Stimulated activated CD8-positive, alpha-beta memory T cell treated with anti-CD3 and anti-CD28 coated beads, Interleukin-2, amount 100 ng/mL, for 48 hours (primary cell): ENCODE measurements around the gene DCUN1D2.
"Not testable (repeated sequence)": the region's sequence is repeated elsewhere in the genome, so short reads cannot be mapped to it uniquely, and the experiment has no call there.

Experiments used
- DNase-seq, 2 donors: peaks; one replicate each; pipeline ENCODE4 v3.0.0-alpha.2; 2020; ENCODE audit warnings: low read depth in 2 of 2

The DCUN1D2 gene

DNA sequence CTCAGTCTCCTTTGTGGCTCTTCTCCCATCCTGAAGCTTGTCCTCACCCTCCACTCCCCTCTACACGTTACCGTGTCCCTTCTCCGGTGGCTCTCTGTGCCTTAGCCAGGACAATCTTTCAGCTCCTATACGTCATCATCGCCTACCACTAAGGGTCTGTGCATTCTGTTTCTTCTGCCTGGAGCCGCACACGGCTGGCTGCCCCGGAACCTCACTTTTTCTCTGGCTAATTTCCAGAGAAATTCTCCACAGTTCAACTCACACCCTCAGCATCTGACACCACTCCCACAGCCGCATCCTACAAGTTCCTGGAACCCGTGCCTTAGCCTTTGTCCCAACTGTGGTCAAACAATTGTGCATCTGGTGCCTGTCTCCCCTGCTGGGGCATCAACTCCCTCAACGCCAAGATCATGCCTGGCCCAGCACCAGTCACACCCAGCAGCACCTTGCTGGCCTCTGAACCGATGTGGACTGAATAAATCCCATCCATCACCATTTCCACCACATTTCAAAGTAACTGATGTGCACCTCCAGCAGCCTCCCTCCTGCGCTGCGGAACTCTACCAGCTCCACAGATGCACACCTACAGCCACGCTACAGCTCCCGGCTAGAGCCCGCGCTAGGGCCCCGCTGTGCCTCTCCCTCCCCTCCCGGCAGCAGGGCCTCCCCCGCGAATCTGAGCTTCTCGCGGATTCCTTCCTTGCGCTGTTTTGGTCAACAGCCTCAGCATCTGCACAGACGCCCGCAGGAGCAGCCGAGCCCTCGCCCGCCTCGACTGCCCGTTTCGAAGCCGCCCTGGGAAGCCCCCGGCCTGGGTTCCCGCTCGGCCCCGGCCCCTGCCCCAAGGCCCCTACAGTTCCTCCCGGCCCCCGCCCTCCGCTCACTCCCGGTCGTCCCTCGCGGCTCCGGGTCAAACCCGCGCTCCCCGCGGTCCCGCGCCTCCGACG is 689 bp downstream of the DCUN1D2 start:
- peak; percentile 16 to 26 for DNase-seq

DNA sequence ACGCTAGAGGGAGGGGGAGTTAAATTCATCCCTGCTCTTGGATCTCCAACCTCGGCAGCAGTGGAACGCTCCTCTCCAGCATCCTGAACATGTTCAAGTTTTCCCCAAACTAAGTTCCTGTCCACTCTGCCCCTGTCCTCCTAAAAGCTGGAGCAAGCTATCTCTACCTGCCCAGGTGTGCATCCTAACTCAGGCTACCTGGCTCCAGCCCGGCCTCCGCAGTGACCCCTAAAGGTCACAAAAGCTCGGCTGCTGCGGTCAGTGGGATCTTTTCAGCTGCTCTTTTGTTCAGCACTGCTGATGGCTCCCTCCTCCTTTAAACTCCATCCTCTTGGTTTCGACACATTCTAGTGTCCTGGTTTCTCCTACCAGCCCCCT is 1.4 kb downstream of the DCUN1D2 start:
- no peak for DNase-seq

DNA sequence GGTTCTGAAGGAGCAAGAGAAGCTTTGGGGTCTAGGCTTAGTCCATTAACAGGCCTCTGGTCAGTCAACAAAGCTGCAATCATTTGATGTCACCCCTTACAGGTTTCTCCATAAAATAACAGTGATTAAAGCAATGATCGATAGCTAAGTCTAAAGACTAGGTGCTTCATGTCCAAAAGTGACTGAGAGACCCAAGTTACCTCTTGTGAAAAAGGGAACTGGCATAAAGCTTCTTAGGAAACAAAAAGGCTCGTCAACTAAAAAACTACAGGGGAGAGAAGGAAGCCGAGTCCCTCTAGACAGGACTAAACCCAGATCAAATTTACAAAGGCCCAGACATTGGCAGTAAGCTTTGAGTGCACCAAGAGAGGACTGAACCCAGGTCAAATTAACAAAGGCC is 2.2 kb downstream of the DCUN1D2 start:
- no peak for DNase-seq

DNA sequence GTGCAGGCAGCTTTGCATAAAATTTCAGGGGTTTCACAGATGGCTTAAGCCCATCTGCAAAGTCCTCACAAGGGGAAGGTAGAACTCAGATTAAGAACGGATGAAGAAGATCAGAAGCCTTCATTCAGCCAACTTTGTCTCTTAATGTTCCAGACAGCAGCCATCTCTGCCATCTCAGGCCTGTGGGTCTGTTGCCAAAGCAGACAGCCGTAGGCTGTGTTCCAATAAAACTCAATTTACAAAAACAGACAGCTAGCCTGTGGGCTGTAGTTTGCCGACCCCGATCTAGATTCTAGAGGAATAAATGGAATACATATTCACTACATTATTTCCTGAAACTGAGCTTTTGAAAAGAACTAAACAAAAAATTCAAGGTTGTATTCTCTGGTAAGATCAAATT is 3.8 kb downstream of the DCUN1D2 start:
- no peak for DNase-seq

DNA sequence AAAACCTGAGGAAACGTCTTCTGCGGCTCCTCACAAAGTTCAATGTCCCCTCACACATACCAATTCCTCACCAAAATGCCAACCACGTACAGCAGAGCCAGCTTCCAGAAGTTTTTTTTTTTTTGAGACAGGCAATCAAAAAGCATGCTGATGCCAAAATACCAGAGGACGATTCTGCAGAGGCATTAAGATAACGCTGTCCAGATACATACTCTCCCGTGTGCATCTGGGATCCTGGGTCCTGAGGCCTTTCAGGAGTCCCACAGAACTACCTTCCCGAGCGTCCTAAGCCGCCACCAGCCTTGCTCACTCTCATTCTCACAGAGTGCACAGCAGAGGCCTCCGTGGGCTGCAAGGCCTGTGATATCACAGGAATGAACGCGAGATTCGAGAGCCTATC is 5.0 kb downstream of the DCUN1D2 start:
- no peak for DNase-seq

DNA sequence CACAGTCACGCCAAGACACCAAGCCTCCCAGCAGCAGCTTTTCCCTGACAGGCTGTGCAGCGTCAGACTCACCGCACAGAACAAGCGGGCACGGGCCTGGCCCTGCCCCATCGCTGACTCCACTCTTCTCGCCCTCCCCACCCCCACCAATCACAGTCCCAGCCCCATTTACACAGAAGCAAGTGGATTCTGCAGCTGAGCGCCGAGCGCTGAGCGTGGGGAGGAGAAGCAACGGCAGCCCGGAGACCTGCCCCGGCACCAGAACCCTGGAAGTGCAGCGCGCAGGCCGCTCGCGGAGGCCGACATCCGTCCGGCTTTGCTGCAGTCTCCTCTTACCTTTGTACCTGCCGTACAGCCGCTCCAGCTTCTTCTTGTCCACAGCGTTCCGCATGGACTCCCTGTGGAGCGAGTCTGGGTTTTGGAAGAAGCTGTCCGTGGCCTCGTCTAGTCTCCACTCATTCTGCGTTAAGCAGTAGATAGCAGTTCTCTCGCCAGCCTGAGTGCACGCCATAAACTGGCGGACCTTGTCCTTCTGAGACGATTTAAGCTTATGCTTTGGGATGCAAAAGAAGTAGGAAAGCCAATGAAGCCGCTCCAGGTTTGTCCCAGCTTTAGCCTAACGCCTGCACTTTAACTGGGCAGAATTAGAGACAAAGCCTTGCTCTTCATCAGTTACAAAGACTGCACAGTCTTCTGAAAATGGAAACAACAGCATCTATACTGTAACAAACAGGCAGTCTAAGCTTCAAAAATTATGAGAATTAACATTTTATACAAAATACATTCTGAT is 6.8 kb downstream of the DCUN1D2 start:
- DNase-seq = no peak

DNA sequence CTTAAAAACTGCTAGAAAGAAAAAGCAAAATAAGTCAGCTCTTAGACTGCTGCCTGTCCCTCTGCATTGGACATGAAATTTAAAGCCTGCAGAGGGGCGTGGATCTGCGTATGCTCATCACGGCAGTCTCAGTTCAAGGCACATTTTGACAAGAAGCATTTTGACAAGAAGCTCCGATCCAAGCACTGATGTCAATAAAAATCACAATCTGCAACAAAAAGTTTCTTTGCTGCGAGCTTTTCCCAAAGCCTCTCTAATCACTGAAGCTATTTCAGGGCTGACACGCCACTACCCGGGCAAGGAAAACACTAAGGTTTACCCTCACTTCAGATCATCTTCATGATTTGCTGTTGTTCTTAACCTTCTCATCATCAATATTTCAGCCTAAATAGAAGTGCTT is 7.4 kb downstream of the DCUN1D2 start:
- DNase-seq = no peak

DNA sequence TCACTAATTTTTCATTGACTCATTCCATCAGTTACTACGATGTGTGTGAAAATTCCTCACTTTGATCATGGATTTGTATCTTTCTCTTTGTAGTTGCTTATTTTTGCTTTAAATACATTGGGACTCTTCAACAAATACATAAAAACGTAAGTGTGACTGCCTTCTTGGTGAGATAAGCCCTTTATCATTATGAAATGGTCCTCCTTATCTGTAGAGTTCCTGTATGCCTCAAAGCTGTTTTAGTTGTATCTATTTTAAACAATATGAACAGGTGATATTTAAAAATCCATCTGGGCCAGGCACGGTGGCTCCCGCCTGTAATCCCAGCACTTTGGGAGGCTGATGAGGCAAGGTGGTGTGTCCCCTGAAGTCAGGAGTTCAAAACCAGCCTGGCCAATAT is 11.3 kb downstream of the DCUN1D2 start:
- DNase-seq = no peak

DNA sequence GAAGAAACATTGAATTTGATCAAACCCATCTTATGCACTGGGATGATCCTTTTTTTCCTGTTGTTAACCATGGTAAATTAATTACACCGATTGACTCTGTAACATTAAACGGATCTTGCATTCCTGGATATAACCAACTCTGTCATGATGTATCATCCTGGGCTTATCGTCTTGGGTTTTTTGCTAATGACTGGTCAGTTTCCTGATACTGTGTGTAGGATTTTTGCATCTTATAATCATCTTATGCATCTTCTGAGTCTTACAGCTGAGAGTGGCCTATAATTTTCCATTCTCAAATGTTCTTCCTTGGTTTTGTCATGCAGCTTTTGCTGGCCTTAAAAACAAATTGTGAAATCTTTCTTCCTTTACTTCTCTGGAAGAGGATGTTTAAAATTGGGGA is 12.8 kb downstream of the DCUN1D2 start:
- DNase-seq = no peak

DNA sequence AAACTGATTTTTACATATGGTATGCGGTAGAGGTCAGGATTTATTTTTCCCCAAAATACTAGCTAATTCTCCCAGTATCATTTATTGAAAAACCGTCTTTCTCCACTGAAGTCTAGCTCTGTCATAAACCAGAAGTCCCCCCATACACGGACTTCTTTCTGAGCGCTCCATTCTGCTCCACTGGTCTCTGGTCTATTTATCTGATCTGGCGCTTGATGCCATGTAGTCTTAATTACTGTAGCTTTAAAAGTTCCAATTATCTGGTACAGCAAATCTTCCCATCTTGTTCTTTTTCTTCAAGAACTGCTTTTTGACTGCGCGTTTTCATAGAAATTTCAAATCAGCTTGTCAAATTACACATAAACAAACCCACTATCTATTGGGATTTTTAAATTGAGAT is 13.7 kb downstream of the DCUN1D2 start:
- no peak for DNase-seq

DNA sequence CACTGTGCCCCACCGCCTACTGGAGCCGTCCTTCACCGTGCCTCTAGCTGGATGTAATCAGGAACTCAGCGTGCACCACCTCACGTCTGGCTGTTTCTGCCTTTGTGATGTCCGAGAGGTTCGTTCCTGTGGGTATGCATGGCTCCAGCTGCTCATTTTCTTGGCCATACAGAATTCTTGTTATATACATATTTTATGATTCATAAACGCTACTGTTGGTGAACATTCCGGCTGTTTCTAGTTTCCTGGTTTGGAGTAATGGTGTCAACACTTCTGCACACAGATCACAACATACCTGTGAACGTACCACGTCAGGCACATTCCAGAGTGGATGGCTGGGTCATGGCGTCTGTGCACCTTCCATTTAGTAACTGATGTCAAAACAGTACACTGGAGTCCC is 14.6 kb downstream of the DCUN1D2 start:
- no peak for DNase-seq

DNA sequence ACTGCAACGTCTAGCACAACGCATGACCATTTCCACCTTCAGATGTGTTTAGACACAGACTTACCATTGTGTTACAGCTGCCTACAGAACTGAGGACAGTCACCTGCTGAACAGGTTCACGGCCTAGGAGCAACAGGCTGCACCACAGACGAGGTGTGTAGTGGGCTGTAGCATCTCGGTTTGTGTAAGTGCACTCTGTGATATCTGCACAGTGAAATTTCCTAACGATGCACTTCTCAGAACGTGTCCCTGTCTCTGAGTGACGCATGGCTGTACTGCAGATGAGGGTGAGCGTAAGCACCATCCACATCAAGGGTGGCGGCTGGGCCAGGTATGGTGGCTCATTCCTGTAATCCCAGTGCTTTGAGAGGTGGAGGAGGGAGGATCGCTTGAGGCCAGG is 15.2 kb downstream of the DCUN1D2 start:
- DNase-seq = no peak

DNA sequence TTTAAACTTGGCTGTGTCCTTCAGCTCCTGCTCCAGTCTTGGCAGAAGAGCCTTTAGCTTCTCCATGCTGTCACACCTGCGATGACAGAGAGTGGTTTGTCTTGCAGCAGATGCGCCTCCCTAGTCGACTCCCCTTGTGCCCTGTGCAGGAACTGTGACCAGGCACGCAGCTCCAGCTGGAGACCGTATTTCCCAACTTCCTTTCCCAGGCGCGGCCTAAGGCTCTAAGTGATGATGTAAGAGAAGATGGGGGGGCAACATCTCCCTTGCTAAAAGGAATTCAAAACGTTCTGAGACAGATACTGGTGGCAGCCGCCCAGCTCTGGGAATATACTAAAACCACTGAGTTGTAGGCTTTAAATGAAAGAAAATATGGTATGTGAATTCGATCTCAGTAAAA is 16.3 kb downstream of the DCUN1D2 start:
- DNase-seq = no peak

DNA sequence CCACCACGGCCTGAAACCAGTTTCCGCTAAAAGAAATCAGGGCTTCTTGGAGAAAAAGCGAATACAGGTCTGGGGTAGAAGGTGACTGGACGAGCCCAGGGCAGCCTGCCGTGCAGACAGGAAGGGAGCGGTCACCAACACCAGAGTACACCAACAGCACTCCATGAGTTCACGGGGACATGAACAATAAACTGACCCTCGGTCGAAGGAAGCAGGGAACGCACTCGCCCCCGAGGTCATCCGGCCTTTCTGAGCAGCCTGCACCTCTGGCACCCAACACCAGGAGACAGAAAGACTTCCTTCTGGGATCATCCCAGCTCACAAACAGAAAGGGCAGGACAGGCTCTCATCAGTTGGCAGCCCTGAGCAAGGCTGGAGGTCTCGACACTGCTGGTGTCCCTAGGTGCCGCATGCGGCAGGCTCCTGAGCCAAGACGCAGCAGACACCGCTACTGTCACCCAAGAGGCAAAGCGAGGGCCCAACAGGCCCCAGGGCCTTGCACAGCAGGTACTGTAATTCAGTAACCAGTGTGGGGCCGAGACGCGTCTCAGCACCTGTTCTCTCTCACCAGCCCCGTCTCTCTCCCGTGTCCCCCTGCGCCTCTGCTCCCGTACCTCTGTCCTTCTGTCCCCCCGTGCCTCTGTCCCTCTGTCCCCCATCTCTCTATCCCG is 18.0 kb downstream of the DCUN1D2 start:
- no peak for DNase-seq

DNA sequence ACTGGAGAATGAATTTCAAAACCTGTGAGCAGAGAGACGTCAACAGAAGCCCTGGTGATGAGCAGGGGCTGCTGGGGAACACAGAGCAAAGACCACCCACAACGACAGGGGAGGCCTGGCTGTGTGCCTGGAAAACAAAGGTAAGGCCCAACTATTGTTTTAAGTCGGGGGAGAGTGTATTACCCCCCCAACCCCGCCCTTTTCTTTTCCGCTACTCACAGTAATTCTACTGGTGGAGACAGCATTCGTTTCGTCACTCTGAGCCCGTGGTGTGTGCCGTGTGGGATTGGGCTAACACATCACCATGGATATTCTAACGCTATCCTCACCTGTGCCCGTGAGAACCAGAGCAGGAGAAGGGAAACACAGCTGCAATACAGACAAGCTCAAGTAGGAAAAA is 18.7 kb downstream of the DCUN1D2 start:
- DNase-seq = no peak

DNA sequence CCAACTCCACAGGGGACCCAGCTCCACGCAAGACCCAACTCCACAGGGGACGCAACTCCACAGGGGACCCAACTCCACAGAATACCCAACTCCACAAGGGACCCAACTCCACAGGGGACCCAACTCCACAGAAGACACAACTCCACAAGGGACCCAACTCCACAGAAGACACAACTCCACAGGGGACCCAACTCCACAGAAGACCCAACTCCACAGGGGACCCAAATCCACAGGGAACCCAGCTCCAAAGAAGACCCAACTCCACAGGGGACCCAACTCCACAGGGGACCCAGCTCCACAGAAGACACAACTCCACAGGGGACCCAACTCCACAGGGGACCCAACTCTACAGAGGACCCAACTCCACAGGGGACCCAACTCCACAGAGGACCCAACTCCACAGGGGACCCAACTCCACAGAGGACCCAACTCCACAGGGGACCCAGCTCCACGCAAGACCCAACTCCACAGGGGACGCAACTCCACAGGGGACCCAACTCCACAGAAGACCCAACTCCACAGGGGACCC is 19.8 kb downstream of the DCUN1D2 start:
- DNase-seq = not testable (repeated sequence)

DNA sequence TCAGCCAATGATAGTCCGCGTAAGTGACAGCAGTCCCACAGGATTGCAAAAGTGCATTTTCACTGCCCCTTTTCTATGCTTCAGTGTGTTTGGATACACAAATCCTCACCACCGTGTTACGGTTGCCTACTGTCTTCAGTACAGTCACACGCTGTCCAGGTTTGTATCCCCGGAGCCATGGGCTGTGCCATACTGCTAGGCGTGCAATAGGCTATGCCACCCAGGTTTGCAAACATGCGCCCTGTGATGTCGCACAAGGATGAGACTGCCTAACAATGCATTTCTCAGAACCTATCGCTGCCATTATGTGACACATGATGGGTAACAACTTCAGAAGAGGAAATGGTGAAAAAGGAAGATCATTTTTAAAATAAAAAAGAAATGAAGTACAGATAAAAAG is 20.4 kb downstream of the DCUN1D2 start:
- DNase-seq = no peak

DNA sequence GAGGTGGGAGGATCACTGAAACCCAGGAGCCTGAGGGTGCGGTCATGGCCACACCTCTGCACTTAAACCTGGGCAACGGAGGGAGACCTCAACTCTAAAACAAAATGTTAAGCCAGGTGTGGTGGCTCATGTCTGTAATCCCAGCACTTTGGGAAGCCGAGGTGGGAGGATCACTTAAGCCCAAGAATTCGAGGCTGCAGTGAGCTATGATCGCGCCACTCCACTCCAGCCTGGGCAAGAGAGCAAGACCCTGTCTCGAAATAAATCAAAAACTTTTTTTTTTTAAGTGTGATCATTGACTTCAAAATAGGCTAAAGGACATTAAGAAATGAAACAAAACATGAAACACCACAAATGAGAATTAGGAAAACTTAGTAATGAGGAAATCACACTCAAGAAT is 20.9 kb downstream of the DCUN1D2 start:
- no peak for DNase-seq

DNA sequence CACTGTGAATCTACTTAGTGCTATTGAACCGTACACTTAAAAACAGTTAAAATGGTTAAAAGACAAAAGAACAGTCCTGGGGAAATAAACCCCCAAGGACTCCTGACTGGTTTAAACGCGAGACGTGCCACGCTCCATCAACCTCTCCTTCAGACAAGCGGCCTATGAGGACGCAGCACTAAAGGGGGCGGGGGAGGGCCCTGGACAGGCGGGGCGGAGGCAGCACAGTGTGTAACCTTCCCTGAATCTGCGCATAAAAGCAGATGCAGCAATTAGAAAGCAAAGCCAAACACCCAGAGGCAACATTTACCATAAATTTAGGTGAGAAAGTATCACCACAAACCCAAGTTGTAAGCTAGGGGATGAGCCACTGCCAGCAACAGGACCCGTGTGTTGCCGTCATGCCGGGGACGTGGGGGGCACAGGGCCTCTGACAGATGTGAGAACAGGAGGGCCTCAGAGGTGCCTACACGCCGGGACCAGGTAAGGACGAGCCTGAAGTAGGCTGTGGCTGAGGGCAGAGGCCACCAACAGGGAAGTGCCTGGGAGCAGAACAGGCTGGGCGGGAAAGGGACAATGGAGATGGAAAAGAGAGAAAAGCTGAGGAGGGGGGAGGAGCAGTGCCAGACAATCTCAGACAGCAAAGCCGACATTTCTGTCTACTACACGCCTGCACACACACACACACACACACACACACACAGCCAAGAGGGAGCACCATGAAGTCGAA is 21.9 kb downstream of the DCUN1D2 start:
- DNase-seq = no peak

DNA sequence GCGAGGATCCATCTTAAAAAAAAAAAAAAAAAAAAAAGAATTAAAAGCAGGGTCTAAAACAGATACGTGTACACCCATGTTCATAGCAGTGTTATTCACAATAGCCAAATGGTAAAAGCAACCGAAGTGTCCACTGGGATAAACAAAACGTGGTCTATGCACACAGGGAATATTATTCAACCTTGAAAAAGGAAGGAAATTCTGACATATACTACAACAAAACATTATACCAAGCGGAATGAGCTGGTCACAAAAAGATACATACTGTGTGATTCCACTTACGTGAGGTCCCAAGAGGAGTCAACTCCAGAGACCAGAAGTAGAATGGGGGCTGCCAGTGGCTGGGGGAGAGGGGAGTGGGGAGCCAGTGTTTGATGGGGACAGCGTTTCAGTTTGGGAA is 22.5 kb downstream of the DCUN1D2 start:
- no peak for DNase-seq

DNA sequence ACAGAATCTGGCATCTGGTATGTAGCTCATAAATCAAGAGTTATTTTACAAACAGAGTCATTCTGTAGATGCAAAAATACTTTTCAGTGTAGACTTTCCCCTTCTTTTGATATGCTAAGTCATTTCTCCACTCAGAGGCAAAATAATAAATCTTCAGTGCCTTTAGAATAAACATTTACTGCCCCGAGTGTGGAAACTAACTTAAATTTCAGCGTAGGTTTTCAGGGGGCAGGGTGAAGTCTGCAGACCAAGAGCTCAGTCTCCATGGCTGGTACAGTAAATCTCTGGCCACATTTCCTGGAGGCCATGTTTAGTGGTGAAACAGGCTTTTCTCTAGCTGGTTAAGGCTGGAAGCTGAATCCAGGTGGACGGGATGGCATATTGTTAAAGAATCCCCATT is 24.1 kb downstream of the DCUN1D2 start:
- DNase-seq = no peak

DNA sequence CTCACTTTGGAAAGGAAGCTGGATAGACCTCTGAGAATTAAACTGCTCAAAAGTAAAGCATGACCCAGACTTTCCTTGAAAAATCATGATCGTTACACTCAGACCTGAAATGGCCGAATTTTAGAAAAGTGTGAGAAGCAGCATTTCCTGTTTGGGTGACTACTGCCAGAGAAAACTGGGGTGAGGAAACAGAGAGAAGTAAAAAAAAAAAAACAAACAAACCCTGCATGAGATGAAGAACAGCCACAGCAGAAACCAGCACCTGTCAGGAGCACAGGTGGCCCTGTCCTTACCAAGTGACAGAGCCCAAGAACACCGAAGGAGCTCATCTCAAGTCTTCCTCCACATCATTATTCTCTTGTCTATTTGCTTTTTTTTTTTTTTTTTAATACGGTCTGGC is 25.2 kb downstream of the DCUN1D2 start:
- DNase-seq = no peak
